Neuron (in vitro differentiated cells): Measurements from ENCODE around the gene KMT2B.

ENCODE experiments used
- H2AFZ ChIP-seq: one replicate; pipeline ENCODE4 v1.6.1; 2013; ENCODE audit warnings: low read depth, mild to moderate bottlenecking, inconsistent platforms, low read length, moderate library complexity
- H3K27me3 ChIP-seq: one replicate; pipeline ENCODE4 v1.6.1; 2013; ENCODE audit warnings: low read length; ENCODE audit not compliant: insufficient read depth
- H3K36me3 ChIP-seq: one replicate; pipeline ENCODE4 v1.6.1; 2013; ENCODE audit warnings: low read length; ENCODE audit not compliant: insufficient read depth
- H3K4me1 ChIP-seq: one replicate; pipeline ENCODE4 v1.6.1; 2013; ENCODE audit warnings: low read length; ENCODE audit not compliant: insufficient read depth
- H3K4me3 ChIP-seq: 2 replicates; pipeline ENCODE4 v1.5.1; 2013; ENCODE audit warnings: mild to moderate bottlenecking, low read length, moderate library complexity
- H3K9me3 ChIP-seq: one replicate; pipeline ENCODE4 v1.6.1; 2013; ENCODE audit warnings: low read length

The KMT2B gene

DNA sequence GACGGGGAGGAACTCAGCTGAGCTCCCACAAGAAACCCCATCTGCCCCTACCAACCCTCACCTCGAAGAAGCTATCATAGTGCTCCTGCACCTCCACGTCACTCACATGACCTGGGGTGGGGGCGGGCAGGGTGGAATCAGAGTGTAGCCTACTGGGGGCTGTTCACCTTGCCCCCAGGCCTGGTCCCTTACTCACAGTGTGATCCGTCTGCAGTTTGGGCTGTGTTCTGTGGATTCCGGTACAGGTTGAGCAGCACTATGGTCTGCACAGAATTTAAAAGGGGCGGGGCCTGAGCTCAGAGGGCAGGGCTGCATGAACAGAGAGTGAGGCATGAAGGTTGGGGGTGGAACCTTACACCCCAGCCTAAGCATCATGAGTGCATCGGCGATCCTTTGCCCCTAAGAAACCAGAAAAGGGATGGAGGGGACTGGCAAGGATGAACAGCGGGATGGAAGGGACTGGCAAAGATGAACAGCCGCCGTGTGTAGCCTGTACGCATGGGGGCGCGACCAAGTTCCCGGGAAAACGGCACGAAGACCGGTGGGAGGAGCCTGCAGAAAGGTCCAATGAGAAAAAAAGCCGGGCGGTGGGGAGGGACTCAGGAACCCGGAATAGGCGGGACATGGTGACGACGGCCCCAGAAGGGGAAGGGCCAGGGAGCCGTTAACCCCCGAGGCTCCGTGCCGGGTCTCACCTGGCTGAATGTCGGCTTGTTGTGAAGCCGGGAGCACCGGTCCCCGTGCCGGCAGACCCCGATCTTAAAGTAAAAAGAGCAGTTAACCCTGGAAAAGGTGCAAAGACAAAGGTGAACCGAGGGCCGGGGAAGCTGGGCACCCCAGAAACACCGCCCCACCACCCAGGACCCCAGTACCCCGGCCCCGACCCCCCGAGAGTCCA is 26.9 kb downstream of the KMT2B start:
- H3K27me3 ChIP-seq: no peaks in the 10 kb centered on the region
- H3K4me1 ChIP-seq: peaks cover 28% of the 10 kb centered on the region
- H2AFZ ChIP-seq: peak overlapping the region; percentile 37
- H3K36me3 ChIP-seq: peaks cover 4% of the 10 kb centered on the region
- H3K9me3 ChIP-seq: no peaks in the 10 kb centered on the region
- peak overlapping the region; percentile 87 for H3K4me3 ChIP-seq

DNA sequence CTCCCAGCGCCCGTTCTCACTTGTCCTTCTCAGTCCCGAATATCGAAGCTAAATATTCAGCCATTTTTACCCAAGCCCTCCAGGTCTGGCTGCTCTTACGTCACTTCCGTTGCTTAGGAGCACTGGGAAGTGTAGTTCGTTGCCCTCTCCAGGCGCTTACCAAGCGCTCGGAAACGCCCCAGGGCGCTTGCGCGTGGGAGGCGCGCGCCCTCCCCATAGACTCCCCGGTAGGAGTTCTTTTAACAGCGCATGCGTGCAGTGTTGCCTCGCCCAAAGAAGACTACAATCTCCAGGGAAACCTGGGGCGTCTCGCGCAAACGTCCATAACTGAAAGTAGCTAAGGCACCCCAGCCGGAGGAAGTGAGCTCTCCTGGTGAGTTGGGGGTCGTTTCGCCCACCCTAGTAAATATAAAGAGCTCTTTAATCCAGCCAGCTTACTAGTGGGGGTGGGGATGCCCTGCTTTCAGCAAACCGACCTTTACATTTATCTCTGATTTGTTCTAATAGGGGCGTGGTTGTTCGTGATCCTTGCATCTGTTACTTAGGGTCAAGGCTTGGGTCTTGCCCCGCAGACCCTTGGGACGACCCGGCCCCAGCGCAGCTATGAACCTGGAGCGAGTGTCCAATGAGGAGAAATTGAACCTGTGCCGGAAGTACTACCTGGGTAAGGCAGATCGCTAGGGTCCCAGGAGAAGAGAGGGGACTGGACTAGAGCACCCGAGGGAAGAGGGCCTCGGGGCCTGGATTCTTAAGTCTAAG is 27.7 kb downstream of the KMT2B start, which contains the start of the genes PSENEN and U2AF1L4:
PSENEN (plus strand) TSS at position 324 of the 759 bp plus-strand sequence; CDS start at position 604, 280 bp downstream.
U2AF1L4 (minus strand) TSS at position 91 of the 759 bp plus-strand sequence; CDS start at position 64, 27 bp downstream.
- Histone ChIP-seq H3K9me3 (no peaks in the 10 kb centered on the region), H3K36me3 (peaks cover 4% of the 10 kb centered on the region), H3K27me3 (no peaks in the 10 kb centered on the region), H2AFZ (peak within 1 kb of the TSS; percentile 65), H3K4me3 (peak within 1 kb of the TSS; percentile 87), H3K4me1 (peaks cover 25% of the 10 kb centered on the region)

DNA sequence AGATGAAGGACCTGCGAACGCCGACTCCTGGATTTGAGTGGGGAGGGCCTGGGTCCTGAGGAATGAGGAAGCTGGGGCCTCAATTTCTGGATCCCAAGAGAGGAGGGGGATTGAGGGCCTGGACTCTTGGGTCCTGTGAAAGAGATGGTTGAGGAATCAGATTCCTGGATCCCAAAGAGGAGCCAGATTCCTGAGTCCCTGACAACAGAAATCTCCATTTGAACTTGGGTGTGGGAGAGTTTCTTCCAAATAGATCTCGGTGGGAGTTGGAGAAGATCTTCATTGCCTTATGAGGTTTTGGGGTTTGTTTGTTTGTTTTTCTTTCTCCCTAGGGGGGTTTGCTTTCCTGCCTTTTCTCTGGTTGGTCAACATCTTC is 28.3 kb downstream of the KMT2B start:
- peak overlapping the region; percentile 65 for H2AFZ ChIP-seq
- peaks cover 4% of the 10 kb centered on the region for H3K36me3 ChIP-seq
- peaks cover 25% of the 10 kb centered on the region for H3K4me1 ChIP-seq
- no peaks in the 10 kb centered on the region for H3K9me3 ChIP-seq
- peak overlapping the region; percentile 87 for H3K4me3 ChIP-seq
- H3K27me3 ChIP-seq: no peaks in the 10 kb centered on the region

- Histone ChIP-seq H3K4me1 (peaks cover 25% of the 10 kb centered on the region), H3K9me3 (no peaks in the 10 kb centered on the region), H2AFZ (no peak overlapping the region), H3K36me3 (peaks cover 4% of the 10 kb centered on the region), H3K27me3 (no peaks in the 10 kb centered on the region), H3K4me3 (peak overlapping the region; percentile 87)
These were observed 28.7 kb downstream of the KMT2B start for GRCh38 chr19:35746531-35746930.

DNA sequence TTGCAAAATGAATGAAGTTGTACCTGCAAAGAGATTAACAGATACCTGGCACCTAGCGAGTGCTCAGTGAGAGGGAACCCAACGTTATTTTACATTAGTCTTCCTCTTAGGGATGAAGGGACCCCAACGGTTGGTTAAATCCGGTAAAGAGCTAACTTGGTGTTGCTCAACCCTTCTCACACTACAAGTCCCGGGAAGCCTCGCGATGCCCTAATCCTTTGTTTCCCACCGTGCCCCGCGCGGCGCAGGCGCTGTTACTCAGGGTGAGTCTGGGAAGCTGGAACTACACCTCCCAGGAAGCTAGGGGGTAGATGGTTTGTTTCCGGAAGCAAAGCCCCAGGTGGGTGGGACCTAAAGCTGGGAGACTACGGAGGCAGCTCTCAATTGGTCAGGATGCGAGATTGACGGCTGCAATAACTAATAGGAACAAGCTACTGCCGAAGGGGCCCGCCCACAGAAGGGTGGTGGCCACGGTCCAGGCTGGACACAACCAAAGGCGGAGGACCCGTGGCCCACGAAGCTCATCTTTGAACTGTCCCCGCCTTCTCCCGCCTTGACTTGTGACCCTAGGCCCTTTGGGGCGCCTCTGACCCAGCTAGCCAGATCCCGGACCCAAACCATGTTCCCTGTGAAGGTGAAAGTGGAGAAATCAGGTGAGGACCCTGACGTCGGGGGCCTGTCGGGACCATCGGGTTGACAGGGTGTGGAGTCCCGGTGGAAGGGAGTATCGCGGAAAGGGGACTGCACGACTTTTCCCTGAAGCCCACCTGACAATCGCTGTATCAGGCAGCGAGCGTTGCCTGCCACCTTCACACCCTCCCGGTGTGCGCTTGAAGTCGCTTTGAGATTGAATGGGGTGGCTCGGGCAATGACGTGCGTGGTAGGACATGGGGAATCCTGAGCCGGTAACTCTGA is 30.6 kb downstream of the KMT2B start, which contains the start of gene LIN37:
LIN37 (plus strand) TSS at position 471 of the 915 bp plus-strand sequence; CDS start at position 620, 149 bp downstream.
- Histone ChIP-seq H2AFZ (peak within 1 kb of the TSS; percentile 27), H3K27me3 (no peaks in the 10 kb centered on the region), H3K4me3 (peak within 1 kb of the TSS; percentile 90), H3K4me1 (peaks cover 25% of the 10 kb centered on the region), H3K9me3 (no peaks in the 10 kb centered on the region), H3K36me3 (peaks cover 15% of the 10 kb centered on the region)

DNA sequence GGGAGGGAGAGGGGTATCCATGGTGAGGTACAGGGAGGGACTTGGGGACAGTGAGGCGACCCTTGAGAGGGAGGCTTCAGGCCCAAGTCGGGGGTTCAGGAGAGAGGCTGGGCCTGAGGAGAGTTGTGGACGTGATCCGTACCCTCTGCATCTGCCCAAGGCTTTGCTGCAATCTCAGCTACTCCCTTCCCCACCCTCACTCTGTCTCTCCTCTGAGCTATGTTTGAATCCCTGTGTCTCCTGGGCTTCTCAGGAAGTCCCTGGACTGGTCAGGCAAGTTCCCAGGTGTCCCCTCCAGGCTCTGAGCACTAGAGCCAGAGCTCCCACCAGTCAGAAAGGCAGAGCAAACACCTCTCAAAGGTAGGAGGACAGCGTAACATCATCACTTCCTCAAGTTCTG is 32.4 kb downstream of the KMT2B start:
- H3K4me3 ChIP-seq: no peak overlapping the region
- H3K27me3 ChIP-seq: no peaks in the 10 kb centered on the region
- H3K4me1 ChIP-seq: peaks cover 17% of the 10 kb centered on the region
- peaks cover 29% of the 10 kb centered on the region for H3K36me3 ChIP-seq
- no peaks in the 10 kb centered on the region for H3K9me3 ChIP-seq
- H2AFZ ChIP-seq: no peak overlapping the region

DNA sequence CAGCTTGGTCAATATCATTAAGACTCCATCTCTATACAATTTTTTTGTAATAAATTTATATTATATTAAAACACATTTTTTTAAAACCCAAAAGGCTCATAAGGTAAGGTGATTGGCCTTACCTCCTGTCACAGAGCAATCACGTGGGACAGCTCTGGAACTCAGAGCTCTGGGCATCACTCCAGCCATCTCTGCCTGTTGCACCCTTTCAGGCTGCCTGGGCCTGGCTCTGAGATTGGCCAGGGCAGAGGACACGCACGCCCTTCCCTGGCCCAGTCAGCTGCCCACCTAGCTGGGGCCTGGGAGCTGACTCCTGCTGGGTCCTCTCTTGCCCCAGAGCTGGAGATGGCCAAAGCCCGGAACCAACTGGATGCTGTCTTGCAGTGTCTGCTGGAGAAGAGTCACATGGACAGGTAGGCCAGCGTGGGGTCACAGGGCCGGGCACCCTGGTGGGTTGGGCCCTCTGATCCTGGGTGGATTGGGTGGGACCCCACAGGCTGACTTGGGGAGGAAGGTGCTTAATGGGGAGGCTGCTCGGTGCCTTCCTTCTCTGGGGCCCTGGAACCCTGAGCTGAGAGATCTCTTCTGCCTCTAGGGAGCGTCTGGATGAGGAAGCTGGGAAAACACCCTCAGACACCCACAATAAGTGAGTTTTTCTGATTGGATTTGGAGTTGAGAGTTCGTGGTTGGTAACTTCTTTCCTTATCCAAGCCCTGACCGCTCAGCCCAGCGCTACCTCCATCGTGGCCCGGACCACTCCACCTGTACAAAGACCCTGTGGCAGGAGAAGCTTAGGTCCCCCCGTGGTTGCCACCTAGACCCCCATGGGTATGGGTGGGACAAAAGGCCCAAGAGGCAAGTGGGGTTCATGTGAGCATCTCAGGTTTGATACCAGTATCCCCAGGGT is 34.3 kb downstream of the KMT2B start:
- no peaks in the 10 kb centered on the region for H3K9me3 ChIP-seq
- H3K27me3 ChIP-seq: no peaks in the 10 kb centered on the region
- no peak overlapping the region for H2AFZ ChIP-seq
- H3K4me3 ChIP-seq: no peak overlapping the region
- peaks cover 29% of the 10 kb centered on the region for H3K36me3 ChIP-seq
- peaks cover 8% of the 10 kb centered on the region for H3K4me1 ChIP-seq

DNA sequence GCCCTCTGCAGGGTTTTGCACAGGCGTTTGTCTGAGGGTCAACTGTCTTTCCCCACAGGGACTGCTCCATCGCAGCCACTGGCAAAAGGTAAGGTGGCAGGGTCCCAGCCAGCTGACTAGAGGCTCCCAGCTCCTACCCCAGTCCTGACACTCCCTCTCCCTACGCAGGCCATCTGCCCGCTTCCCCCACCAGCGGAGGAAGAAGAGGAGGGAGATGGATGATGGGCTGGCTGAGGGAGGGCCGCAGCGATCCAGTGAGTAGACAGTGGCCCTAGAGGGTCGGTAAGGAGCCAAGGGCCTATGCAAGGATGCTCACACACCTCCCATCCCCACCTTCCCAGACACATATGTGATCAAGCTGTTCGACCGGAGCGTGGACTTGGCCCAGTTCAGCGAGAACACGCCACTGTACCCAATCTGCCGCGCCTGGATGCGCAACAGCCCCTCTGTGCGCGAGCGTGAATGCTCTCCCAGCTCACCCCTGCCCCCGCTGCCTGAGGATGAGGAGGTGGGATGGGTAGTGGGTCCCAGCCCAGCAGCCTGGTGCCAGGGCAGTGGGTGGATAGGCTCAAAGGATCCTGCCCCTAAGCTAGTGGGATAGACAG is 35.0 kb downstream of the KMT2B start:
- Histone ChIP-seq H2AFZ (no peak overlapping the region), H3K4me1 (peaks cover 8% of the 10 kb centered on the region), H3K9me3 (no peaks in the 10 kb centered on the region), H3K27me3 (no peaks in the 10 kb centered on the region), H3K4me3 (no peak overlapping the region), H3K36me3 (peaks cover 29% of the 10 kb centered on the region)

GRCh38 chr19:35753634-35754369 is 36.0 kb downstream of the KMT2B start:
- Histone ChIP-seq H3K4me3 (no peak overlapping the region), H3K9me3 (no peaks in the 10 kb centered on the region), H3K4me1 (peaks cover 9% of the 10 kb centered on the region)

DNA sequence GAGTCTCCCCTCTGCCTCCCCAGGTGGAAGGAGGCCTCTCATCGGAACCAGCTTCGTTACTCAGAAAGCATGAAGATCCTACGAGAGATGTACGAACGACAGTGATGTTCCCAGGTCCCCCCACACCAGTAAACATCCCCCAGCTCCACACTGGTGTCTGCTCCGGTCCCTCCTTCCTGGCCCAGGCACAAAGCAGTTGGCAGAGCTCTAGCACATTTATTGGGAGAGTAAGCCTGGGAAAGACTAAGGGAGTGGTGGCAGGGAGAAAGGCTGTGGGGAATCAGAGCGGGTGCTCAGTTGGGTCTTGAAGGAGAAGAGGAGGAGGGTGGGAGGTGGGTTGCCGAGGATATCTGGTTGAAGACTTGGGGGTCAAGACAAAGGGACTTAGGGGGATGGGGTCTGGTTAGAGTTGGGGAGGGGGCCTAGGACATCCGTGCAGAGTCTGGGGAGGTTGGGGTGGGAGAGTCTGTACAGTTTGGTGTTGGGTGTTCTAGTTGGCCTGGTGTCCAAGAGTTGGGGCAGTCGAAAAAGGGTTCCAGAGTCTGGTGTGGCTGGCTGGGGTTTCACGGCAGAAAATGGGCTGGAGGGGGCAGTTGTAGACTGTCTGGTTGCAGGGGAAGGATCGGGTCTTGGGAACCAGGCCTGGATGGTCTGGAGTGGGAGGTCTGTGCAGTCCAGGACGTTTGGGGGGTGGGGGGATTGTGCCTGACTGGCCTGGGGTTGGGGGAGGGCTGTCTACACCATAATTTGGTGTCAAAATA is 36.7 kb downstream of the KMT2B start:
- no peak overlapping the region for H3K4me3 ChIP-seq
- H3K27me3 ChIP-seq: no peaks in the 10 kb centered on the region
- no peaks in the 10 kb centered on the region for H3K9me3 ChIP-seq
- peaks cover 11% of the 10 kb centered on the region for H3K4me1 ChIP-seq
- peaks cover 29% of the 10 kb centered on the region for H3K36me3 ChIP-seq
- no peak overlapping the region for H2AFZ ChIP-seq

More at GRCh38 chr19:35753634-35754369, 36.0 kb downstream of the KMT2B start:
- Histone ChIP-seq H3K27me3 (no peaks in the 10 kb centered on the region), H2AFZ (no peak overlapping the region), H3K36me3 (peaks cover 29% of the 10 kb centered on the region)
